ENCODE measurements around the gene ENPP3.

GRCh38 chr6:131717836-131718542 is 80.9 kb downstream of the ENPP3 start:
- TF ChIP-seq CTCF (conservative IDR thresholded peaks at IDR 0.05; ENCODE audit: low read length) = no peak
- TF ChIP-seq EZH2phosphoT487 (IDR thresholded peaks at IDR 0.05; ENCODE audit: borderline replicate concordance, low read depth, low read length) = no peak

Data from OCI-LY7 (cell line).